Measurements from ENCODE around the gene SEPTIN1. TPM values are rescaled to one million over a fixed set of nuclear protein-coding genes. Genes with fewer than 3 reads are reported as not detected.

The SEPTIN1 gene
- total RNA-seq, 1 experiment from 2014 or later = 1.4 TPM

DNA sequence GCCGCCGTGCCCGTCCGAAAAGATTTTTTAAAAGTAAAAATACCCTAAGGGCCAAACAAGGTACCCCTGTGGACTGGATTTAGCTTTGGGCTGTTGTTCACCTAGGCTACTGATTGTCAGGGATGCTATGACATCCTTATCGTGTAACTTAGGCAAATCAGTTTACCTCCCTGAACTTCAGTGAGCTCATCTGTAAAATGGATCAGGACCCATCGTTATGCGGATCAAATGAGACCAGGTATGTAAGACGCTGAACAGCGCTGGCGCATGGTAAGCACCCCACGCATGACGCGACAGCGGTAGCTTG lies 24.4 kb upstream of the SEPTIN1 start:
- no peaks in the 10 kb centered on the region for H3K27me3 ChIP-seq (ENCODE audit: insufficient read depth, low read length)
- H3K23me2 ChIP-seq (ENCODE audit: insufficient read length, low read depth, low read length, poor library complexity, severe bottlenecking) = peaks cover 4% of the 10 kb centered on the region
- H3K4me2 ChIP-seq (ENCODE audit: insufficient read depth, insufficient read length, low read length) = peak overlapping the region; percentile 67
- H3T11ph ChIP-seq (ENCODE audit: low read length) = no peak overlapping the region
- no peaks in the 10 kb centered on the region for H4K20me1 ChIP-seq (ENCODE audit: control insufficient read depth, insufficient read depth, insufficient read length)
- H3K9me3 ChIP-seq (ENCODE audit: control insufficient read depth, low read depth, low read length) = no peaks in the 10 kb centered on the region
- H2BK15ac ChIP-seq (ENCODE audit: low read depth, low read length) = no peak overlapping the region
- H3K23ac ChIP-seq (ENCODE audit: insufficient read length, low read depth, low read length) = no peak overlapping the region
- no peak overlapping the region for H4K91ac ChIP-seq (ENCODE audit: insufficient read length, low read depth, low read length)
- H2BK12ac ChIP-seq (ENCODE audit: insufficient read length, low read depth, low read length) = no peak overlapping the region
- H3K9ac ChIP-seq (ENCODE audit: extremely low read depth, insufficient read length, low read length) = peak overlapping the region; percentile 32
- H2BK20ac ChIP-seq (ENCODE audit: low read depth, low read length, poor library complexity, severe bottlenecking) = no peak overlapping the region
- no peak overlapping the region for H4K8ac ChIP-seq (replicated peaks; ENCODE audit: insufficient read length, low read depth, low read length)
- H2BK120ac ChIP-seq (ENCODE audit: low read depth, low read length, poor library complexity, severe bottlenecking) = no peak overlapping the region
- no peak overlapping the region for H3K14ac ChIP-seq (ENCODE audit: insufficient read depth, low read length)
- DNase-seq = no peak
- 0 out of 2 replicates have a peak, but pooled peaks cover 1% of the 10 kb centered on the region for H3K79me2 ChIP-seq (ENCODE audit: insufficient read depth, low read length)
- no peak overlapping the region for H2BK5ac ChIP-seq (ENCODE audit: insufficient read length, low read length)
- TF ChIP-seq, protein P1, sequence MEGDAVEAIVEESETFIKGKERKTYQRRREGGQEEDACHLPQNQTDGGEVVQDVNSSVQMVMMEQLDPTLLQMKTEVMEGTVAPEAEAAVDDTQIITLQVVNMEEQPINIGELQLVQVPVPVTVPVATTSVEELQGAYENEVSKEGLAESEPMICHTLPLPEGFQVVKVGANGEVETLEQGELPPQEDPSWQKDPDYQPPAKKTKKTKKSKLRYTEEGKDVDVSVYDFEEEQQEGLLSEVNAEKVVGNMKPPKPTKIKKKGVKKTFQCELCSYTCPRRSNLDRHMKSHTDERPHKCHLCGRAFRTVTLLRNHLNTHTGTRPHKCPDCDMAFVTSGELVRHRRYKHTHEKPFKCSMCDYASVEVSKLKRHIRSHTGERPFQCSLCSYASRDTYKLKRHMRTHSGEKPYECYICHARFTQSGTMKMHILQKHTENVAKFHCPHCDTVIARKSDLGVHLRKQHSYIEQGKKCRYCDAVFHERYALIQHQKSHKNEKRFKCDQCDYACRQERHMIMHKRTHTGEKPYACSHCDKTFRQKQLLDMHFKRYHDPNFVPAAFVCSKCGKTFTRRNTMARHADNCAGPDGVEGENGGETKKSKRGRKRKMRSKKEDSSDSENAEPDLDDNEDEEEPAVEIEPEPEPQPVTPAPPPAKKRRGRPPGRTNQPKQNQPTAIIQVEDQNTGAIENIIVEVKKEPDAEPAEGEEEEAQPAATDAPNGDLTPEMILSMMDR (conservative IDR thresholded peaks at IDR 0.05) = no peak
- Mint-ChIP-seq H3K4me1 (peaks cover 13 to 20% of the 10 kb centered on the region in 2 experiments), H3K36me3 (ENCODE audit: insufficient read depth in 1 of 3, low read depth in 3 of 3) (peaks cover 9 to 15% (median 11%) of the 10 kb centered on the region in 3 experiments; a peak in 6 of 7 replicates), H3K27ac (peak overlapping the region; percentile 85 to 96 (median 96); a peak in 6 of 7 replicates), H3K27me3 (ENCODE audit: low read depth) (peaks cover 2% of the 10 kb centered on the region; the same call in 1 of the 2 replicates), H3K4me3 (peak overlapping the region; percentile 80 to 87), H3K9me3 (no peaks in the 10 kb centered on the region)
- H2AFZ ChIP-seq (ENCODE audit: low read length) = no peak overlapping the region
- no peak overlapping the region for H4K5ac ChIP-seq (ENCODE audit: insufficient read length, low read depth, low read length)
- H3K4ac ChIP-seq (ENCODE audit: low read depth, low read length) = no peak overlapping the region
- no peak overlapping the region for H2AK5ac ChIP-seq (ENCODE audit: insufficient read length, low read length)
- H3K4me1 ChIP-seq (ENCODE audit: insufficient read depth, low read length) = no peaks in the 10 kb centered on the region
- H3K18ac ChIP-seq (ENCODE audit: insufficient read length, low read depth, low read length) = no peak overlapping the region
- no peak overlapping the region for H3K27ac ChIP-seq (ENCODE audit: insufficient read length, low read depth, low read length)
- no CpG with 5 or more reads among the region's 14 CpGs for WGBS (ENCODE audit: extremely low coverage, insufficient read length, low lambda C conversion rate)
- no peaks in the 10 kb centered on the region for H3K79me1 ChIP-seq (ENCODE audit: insufficient read depth, low read depth, low read length, poor library complexity, severe bottlenecking)
- no peak overlapping the region for H3K56ac ChIP-seq (ENCODE audit: insufficient read length, low read depth, low read length)
